ENCODE measurements around the gene ERBB4. TPM values are rescaled to one million over a fixed set of nuclear protein-coding genes. Genes with fewer than 3 reads are reported as not detected.

Gene ERBB4
- total RNA-seq, 2 donors from 2014 or later: 1.0 to 32.8 TPM

DNA sequence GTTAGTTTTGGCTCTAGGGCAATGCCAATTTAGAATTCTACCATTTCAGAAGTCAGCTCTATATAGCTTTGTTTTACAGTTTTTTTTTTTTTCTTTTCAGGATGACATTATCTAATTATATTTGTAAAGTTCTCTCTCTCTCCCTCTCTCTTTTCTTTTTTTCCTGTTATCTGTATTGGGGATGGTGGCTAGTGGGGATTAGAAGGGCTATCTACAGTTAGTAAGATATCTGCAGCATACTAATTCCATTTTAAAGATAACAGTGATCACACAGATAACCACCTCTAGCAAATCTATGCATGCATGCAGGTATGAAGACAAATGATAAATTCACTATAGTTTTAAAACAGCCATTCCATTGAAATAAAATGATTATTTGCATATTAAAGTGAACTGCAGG, 438.9 kb downstream of the ERBB4 start:
- H3K4me1 ChIP-seq (replicated peaks): no peaks in the 10 kb centered on the region
- TF ChIP-seq, protein P1, sequence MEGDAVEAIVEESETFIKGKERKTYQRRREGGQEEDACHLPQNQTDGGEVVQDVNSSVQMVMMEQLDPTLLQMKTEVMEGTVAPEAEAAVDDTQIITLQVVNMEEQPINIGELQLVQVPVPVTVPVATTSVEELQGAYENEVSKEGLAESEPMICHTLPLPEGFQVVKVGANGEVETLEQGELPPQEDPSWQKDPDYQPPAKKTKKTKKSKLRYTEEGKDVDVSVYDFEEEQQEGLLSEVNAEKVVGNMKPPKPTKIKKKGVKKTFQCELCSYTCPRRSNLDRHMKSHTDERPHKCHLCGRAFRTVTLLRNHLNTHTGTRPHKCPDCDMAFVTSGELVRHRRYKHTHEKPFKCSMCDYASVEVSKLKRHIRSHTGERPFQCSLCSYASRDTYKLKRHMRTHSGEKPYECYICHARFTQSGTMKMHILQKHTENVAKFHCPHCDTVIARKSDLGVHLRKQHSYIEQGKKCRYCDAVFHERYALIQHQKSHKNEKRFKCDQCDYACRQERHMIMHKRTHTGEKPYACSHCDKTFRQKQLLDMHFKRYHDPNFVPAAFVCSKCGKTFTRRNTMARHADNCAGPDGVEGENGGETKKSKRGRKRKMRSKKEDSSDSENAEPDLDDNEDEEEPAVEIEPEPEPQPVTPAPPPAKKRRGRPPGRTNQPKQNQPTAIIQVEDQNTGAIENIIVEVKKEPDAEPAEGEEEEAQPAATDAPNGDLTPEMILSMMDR (IDR thresholded peaks at IDR 0.05): no peak
- TF ChIP-seq POLR2AphosphoS5 (IDR thresholded peaks at IDR 0.05): no peak
- TF ChIP-seq POLR2A (IDR thresholded peaks at IDR 0.05): no peak
- intact Hi-C loops (cut with DNase I): no loop called here
- no peak overlapping the region for H3K27ac ChIP-seq
- H3K4me3 ChIP-seq: no peak overlapping the region
- H3K9me3 ChIP-seq: no peaks in the 10 kb centered on the region
- no peak for DNase-seq (ENCODE audit: low spot score)
- no peaks in the 10 kb centered on the region for H3K36me3 ChIP-seq
- H3K27me3 ChIP-seq (replicated peaks; ENCODE audit: insufficient read depth): no peaks in the 10 kb centered on the region

DNA sequence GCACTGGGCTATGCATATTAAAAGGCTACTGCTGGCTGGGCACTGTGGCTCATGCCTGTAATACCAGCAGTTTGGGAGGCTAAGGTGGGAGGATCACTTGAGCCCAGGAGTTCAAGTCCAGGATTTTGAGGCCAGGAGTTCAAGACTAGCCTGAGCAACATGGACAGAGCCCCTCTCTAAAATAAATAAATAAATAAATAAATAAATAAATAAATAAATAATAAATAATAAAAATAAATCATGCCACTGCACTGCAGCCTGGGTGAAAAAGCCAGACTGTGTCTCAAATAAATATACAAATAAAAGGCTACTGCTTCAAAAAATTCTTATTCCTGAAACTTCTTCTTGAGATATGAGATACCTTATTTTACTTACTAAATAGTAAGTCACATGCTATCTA, 439.6 kb downstream of the ERBB4 start:
- H3K4me1 ChIP-seq (replicated peaks): no peaks in the 10 kb centered on the region
- no peaks in the 10 kb centered on the region for H3K36me3 ChIP-seq
- H3K9me3 ChIP-seq: no peaks in the 10 kb centered on the region
- H3K4me3 ChIP-seq: no peak overlapping the region
- no peaks in the 10 kb centered on the region for H3K27me3 ChIP-seq (replicated peaks; ENCODE audit: insufficient read depth)
- intact Hi-C loops (cut with DNase I): no loop called here
- TF ChIP-seq, protein P1 (IDR thresholded peaks at IDR 0.05): no peak
- TF ChIP-seq POLR2AphosphoS5 (IDR thresholded peaks at IDR 0.05): no peak
- no peak for TF ChIP-seq POLR2A (IDR thresholded peaks at IDR 0.05)
- H3K27ac ChIP-seq: no peak overlapping the region
- DNase-seq (ENCODE audit: low spot score): no peak

DNA sequence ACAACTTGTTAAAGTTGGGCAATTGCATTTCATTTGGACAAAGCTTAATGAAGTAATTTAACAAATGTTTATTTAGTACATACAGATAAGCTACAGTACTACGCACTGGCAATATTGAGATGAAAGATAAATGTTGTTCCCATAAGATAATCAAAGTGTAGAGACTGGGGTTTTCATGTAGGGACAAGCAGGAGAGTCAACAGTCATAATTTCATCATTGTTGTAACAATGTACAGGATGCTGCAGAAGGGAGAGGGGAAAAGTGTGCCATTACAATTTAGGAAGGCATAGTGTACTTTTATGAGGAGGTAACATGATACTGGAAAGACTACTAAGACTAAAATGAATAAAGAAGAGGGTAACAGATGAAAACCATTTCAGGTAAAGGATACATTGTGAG, 441.6 kb downstream of the ERBB4 start:
- Histone ChIP-seq H3K36me3 (no peaks in the 10 kb centered on the region), H3K4me1 (replicated peaks) (no peaks in the 10 kb centered on the region), H3K9me3 (no peaks in the 10 kb centered on the region), H3K27me3 (replicated peaks; ENCODE audit: insufficient read depth) (no peaks in the 10 kb centered on the region), H3K4me3 (no peak overlapping the region), H3K27ac (no peak overlapping the region)
- DNase-seq (ENCODE audit: low spot score): no peak
- no peak for TF ChIP-seq POLR2A (IDR thresholded peaks at IDR 0.05)
- TF ChIP-seq POLR2AphosphoS5 (IDR thresholded peaks at IDR 0.05): no peak
- TF ChIP-seq, protein P1 (IDR thresholded peaks at IDR 0.05): no peak
- WGBS: 33% methylated on average over 1 of the region's 1 CpG
- intact Hi-C loops (cut with DNase I): no loop called here

DNA sequence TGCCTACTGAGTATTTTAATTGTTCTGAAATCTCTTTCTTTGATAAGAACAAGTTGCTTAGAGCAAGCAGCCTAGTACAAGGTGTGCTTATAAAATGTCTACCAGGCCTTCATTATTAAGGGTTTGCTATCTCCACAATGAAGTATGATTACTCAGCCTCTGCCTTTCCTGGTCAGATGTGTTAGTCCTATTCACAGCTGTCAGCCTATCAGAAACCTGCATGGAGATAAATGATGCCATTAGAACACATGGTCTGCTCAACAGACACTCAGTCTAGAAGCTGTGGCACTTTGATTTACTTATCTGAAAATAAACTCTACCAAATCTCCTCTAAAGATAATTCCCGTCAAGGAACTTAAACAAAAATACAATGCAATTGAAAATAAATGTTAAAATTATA, 448.7 kb downstream of the ERBB4 start:
- no peak for DNase-seq (ENCODE audit: low spot score)
- TF ChIP-seq POLR2A (IDR thresholded peaks at IDR 0.05) (no peak), POLR2AphosphoS5 (IDR thresholded peaks at IDR 0.05) (no peak)
- TF ChIP-seq, protein P1 (IDR thresholded peaks at IDR 0.05): no peak
- WGBS: 60% methylated on average over 1 of the region's 1 CpG
- Histone ChIP-seq H3K9me3 (no peaks in the 10 kb centered on the region), H3K4me3 (no peak overlapping the region), H3K27me3 (replicated peaks; ENCODE audit: insufficient read depth) (no peaks in the 10 kb centered on the region), H3K4me1 (replicated peaks) (no peaks in the 10 kb centered on the region), H3K27ac (no peak overlapping the region), H3K36me3 (no peaks in the 10 kb centered on the region)
- intact Hi-C loops (cut with DNase I): no loop called here

DNA sequence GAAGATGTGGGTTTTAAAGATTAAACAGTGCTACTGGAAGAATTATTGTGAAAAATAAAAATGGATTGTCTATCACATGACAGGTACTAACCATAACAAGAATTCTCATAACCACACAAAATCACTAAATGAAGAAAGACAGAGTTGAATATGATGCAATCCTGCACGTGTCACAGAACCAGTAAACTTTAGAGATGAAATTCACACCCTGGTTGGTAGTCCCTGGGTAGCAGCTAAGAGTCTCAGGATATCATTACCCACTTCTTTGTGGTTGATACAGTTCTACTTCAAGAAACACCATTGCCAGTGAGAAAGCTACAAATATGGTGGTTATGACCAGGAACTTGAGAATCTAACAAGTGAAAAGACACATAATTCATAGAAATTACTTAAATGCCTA, 450.2 kb downstream of the ERBB4 start:
- 60% methylated on average over 1 of the region's 1 CpG for WGBS
- H3K4me3 ChIP-seq: no peak overlapping the region
- intact Hi-C loops (cut with DNase I): no loop called here

More for the DNA sequence above, 450.2 kb downstream of the ERBB4 start:
- H3K4me1 ChIP-seq (replicated peaks): no peaks in the 10 kb centered on the region
- H3K27ac ChIP-seq: no peak overlapping the region
- H3K36me3 ChIP-seq: no peaks in the 10 kb centered on the region
- no peak for DNase-seq (ENCODE audit: low spot score)
- TF ChIP-seq POLR2A (IDR thresholded peaks at IDR 0.05): no peak
- TF ChIP-seq, protein P1 (IDR thresholded peaks at IDR 0.05): no peak
- TF ChIP-seq POLR2AphosphoS5 (IDR thresholded peaks at IDR 0.05): no peak
- H3K27me3 ChIP-seq (replicated peaks; ENCODE audit: insufficient read depth): no peaks in the 10 kb centered on the region
- H3K9me3 ChIP-seq: no peaks in the 10 kb centered on the region

Measured in prostate gland (tissue), 2 donors.